ENCODE results near the gene LPCAT2.

The LPCAT2 gene

GRCh38 chr16:55480228-55480655 lies 28.6 kb upstream of the LPCAT2 start:
- no peak for DNase-seq

DNA sequence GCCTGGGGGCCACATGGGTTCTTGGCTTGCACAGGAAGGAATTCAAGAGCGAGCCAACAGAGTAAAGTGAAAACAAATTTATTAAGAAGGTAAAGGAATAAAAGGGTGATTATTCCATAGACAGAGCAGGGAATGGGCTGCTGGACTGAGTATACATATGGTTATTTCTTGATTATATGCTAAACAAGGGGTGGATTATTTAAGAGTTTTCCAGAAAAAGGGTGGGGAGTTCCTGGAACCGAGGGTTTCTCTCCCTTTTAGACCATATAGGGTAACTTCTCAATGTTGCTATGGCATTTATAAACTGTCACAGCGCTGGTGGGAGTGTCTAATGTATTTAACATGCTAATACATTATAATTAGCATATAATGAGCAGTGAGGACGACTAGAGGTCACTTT lies 27.8 kb upstream of the LPCAT2 start:
- DNase-seq: no peak

GRCh38 chr16:55482056-55482455 lies 26.8 kb upstream of the LPCAT2 start:
- DNase-seq: no peak

- DNase-seq: no peak
Observed at GRCh38 chr16:55487048-55487803, 21.6 kb upstream of the LPCAT2 start.

DNA sequence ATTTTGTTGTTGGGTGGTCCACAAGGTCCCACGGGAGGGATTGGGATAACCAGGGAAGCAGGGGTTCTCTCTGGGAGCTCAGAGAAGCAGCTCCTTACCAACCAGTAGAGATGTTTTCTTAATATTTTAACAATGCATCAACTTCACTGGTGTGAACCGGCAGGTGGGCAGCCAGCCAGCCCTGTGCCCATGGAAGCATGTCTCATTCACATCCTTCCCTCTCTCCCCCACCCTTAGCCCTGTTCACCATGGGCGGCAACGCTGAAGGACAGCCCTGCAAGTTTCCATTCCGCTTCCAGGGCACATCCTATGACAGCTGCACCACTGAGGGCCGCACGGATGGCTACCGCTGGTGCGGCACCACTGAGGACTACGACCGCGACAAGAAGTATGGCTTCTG lies 20.6 kb upstream of the LPCAT2 start:
- DNase-seq: no peak

- DNase-seq: no peak
Observed at GRCh38 chr16:55489119-55489955, 19.5 kb upstream of the LPCAT2 start.

- no peak for DNase-seq
Observed at GRCh38 chr16:55489956-55490265, 19.0 kb upstream of the LPCAT2 start.

- DNase-seq: no peak
Observed at GRCh38 chr16:55490301-55490700, 18.6 kb upstream of the LPCAT2 start.

DNA sequence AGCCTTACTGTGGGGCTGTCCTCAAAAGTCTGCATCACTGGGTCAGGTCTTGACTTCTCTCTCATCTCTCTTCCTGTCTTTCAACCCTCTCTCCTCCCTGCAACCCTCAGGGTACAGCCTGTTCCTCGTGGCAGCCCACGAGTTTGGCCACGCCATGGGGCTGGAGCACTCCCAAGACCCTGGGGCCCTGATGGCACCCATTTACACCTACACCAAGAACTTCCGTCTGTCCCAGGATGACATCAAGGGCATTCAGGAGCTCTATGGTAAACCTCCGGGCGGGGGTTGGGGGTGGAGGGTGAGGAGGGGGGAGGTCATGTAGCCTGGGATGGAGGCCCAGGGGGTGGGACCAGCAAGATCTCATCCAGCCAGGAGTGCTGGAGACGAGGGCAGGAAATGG lies 17.2 kb upstream of the LPCAT2 start:
- no peak for DNase-seq

DNA sequence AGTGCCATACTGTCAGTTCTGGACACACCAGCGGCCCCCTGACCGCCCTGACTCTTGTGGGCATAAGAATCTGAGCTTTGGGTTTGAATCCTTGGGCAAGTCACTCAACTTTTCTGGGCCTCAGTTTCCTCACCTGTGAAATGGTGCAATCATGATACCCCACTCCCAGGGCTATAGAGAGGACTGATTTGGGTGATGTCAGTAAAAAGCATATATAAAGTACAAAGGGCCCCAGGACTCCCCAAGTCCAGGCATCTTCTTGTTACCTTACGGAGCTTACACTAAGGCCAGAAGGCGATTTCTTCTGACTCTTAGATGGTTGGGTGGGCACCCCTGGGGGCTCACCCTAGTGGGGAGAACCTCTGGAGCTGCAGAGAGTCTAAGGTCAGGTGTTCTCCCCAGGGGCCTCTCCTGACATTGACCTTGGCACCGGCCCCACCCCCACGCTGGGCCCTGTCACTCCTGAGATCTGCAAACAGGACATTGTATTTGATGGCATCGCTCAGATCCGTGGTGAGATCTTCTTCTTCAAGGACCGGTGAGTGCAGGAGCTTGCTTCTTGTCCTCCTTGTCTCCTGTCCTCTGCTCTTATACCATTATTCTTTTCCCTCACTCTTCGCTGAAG lies 16.0 kb upstream of the LPCAT2 start:
- DNase-seq: no peak

- no peak for DNase-seq
Observed at GRCh38 chr16:55494994-55495421, 13.9 kb upstream of the LPCAT2 start.

GRCh38 chr16:55495616-55496289 lies 13.1 kb upstream of the LPCAT2 start:
- no peak for DNase-seq

- DNase-seq: no peak
Observed at GRCh38 chr16:55496509-55497145, 12.2 kb upstream of the LPCAT2 start.

- DNase-seq: no peak
Observed at GRCh38 chr16:55497558-55497957, 11.3 kb upstream of the LPCAT2 start.

DNA sequence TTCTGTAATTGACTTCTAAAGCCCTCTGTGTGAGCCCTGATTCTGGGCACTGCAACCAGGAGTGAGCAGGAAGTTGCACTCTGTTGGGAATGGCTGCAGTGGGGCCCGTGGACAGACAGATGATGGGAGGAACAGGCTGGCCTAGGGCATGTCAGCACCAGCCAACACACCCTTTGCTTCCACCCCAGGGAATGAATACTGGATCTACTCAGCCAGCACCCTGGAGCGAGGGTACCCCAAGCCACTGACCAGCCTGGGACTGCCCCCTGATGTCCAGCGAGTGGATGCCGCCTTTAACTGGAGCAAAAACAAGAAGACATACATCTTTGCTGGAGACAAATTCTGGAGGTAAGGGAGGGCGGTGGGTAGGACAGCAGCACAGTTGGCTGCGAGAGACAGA lies 10.8 kb upstream of the LPCAT2 start:
- no peak for DNase-seq

GRCh38 chr16:55499281-55499680 lies 9.6 kb upstream of the LPCAT2 start:
- DNase-seq: no peak

- DNase-seq: peak; percentile 4
Observed at GRCh38 chr16:55499951-55500529, 8.8 kb upstream of the LPCAT2 start.

DNA sequence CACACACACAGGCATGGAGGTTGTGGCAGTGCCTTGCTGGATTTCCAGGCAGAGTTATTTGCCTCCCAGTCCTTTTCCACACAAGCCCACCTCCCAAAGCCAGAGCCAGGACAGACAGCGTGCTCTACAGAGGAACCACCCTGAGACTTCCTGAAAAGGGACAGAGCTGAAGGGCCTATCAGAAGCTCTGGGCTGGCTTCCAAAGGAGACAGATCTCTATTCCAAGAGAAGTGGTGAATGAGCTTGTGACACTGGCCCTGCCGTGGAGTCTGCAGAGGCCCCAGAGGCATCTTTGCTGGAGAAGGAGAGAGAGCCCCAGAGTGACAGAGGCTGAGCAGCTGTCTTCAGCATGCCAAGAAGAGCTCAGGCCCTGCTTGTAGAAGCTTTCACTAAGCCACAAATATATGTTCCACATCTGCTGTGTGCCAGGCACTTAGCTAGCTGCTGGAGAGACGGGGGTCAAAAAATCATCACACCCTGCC lies 8.3 kb upstream of the LPCAT2 start:
- DNase-seq: no peak

DNA sequence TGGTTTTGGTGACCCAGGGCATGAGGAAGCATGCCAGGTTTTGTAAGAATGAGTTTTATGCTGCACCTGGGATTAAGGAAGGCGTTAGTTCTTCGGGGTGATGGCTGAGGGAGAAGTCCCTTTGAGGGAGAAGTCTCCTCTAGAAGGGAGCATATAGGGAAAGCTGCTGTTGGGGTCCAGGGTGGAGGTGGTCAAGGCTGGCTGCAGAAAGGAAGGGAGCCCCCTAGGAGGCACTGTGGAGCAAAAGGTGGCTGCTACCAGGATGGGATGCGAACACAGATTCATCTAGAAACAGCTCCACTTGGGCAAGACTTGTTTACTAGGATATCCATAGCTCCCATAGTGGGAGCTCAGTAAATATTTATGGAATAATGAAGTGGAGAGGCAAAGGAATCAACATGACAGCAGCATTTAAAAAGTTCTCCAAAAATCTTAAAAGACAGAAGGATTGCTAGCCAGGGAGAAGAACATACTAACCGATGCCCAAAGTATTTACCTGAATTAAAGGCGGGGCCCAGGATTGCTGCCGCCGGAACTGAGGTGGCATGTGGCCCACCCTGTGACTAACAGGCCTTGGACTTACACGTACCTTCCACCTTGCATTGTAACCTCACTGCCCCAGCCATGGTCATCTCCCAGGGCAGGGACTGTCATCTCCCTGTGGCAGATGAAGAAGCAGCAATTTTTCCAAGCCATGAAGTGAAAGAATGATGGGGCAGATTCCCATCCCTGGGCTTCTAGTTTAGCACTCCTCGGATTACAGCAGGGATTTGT lies 7.1 kb upstream of the LPCAT2 start:
- DNase-seq: no peak

DNA sequence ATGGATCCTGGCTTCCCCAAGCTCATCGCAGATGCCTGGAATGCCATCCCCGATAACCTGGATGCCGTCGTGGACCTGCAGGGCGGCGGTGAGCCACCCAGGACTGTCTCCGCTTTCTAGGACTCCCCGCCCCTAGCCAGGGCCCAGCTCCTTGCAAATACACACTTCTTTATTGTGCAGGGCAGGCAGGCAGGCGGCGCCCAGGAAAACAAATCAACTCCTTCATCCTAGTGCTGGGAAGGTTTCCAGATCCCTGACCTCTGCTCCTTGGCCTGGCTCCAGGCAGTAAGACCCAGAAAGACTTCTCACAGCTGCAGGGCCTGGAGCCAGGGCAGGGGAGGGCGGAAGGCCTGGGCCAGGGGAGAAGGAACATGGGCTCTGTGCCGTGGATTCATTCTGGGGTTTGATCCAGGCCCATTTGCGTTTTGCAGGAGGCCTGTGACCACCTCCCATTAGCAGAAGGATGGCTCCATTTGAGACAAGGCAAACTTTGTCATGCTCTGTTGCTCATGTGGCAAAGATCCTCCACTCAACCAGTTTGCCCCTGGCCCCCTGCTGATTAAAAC lies 6.0 kb upstream of the LPCAT2 start:
- DNase-seq: no peak
